T follicular helper cell (primary cell): ENCODE results near the gene GMEB2.
"Not testable (repeated sequence)": the region's sequence is repeated elsewhere in the genome, so short reads cannot be mapped to it uniquely, and the experiment has no call there.

Experiments used
- DNase-seq: peaks from one replicate; pipeline ENCODE4 v3.0.0-alpha.2; 2020; ENCODE audit warnings: low read depth

Gene GMEB2

GRCh38 chr20:63612276-63612931 is 14.5 kb downstream of the GMEB2 start:
- DNase-seq, result no peak

- no peak for DNase-seq
These were observed 15.3 kb downstream of the GMEB2 start for GRCh38 chr20:63611646-63612045.

- DNase-seq, result no peak
These were observed 16.1 kb downstream of the GMEB2 start for GRCh38 chr20:63610581-63611435.

- no peak for DNase-seq
These were observed 20.2 kb downstream of the GMEB2 start for GRCh38 chr20:63606686-63607085.

- DNase-seq, result no peak
These were observed 24.6 kb downstream of the GMEB2 start for GRCh38 chr20:63602321-63602720.

- DNase-seq, result not testable (repeated sequence)
These were observed 25.2 kb downstream of the GMEB2 start for GRCh38 chr20:63601679-63602078.

- no peak for DNase-seq
These were observed 27.4 kb downstream of the GMEB2 start for GRCh38 chr20:63599396-63600050.

- no peak for DNase-seq
These were observed 28.2 kb downstream of the GMEB2 start for GRCh38 chr20:63598479-63599395.

- no peak for DNase-seq
These were observed 29.0 kb downstream of the GMEB2 start for GRCh38 chr20:63597651-63598478.

- DNase-seq, result no peak
These were observed 30.5 kb downstream of the GMEB2 start for GRCh38 chr20:63596423-63596822.

GRCh38 chr20:63595416-63596127 is 31.3 kb downstream of the GMEB2 start:
- no peak for DNase-seq

- no peak for DNase-seq
These were observed 32.8 kb downstream of the GMEB2 start for GRCh38 chr20:63594043-63594561.

- no peak for DNase-seq
These were observed 34.2 kb downstream of the GMEB2 start for GRCh38 chr20:63592661-63593060.

GRCh38 chr20:63591786-63592355 is 35.0 kb downstream of the GMEB2 start:
- DNase-seq, result no peak

- DNase-seq, result no peak
These were observed 35.8 kb downstream of the GMEB2 start for GRCh38 chr20:63591147-63591533.

GRCh38 chr20:63590218-63591146 is 36.4 kb downstream of the GMEB2 start:
- DNase-seq, result no peak

- DNase-seq, result no peak
These were observed 37.4 kb downstream of the GMEB2 start for GRCh38 chr20:63589261-63590217.
